Adrenal gland (tissue), 12 donors: ENCODE data around the gene TRIM40. TPM values are rescaled to one million over a fixed set of nuclear protein-coding genes. Genes with fewer than 3 reads are reported as not detected.

Experiments
- DNase-seq, 7 donors: peaks; one replicate each; pipeline ENCODE4 v3.0.0-alpha.2; 2019 to 2020
- H3K27ac ChIP-seq, 5 donors: fragments of 200-600 bp; sonication (generic) in 4 of 5; 1 replicate in 3 of 5; 2 replicates in 2 of 5; pipeline versions ENCODE4 v1.5.1 to v1.8.0; 2016 to 2020; ENCODE audit warnings: mild to moderate bottlenecking in 1 of 5
- H3K27me3 ChIP-seq: fragments of 200-600 bp; 2 replicates; pipeline ENCODE4 v1.8.0; 2021
- H3K36me3 ChIP-seq, 2 donors: fragments of 200-600 bp; replicated peaks in 1 of 2; 1 replicate in 1 of 2; 2 replicates in 1 of 2; pipeline versions ENCODE4 v1.5.1 to v1.8.0; 2018 to 2022
- H3K4me1 ChIP-seq, 2 donors: fragments of 200-600 bp; replicated peaks in 1 of 2; 1 replicate in 1 of 2; 2 replicates in 1 of 2; pipeline versions ENCODE4 v1.5.1 to v1.8.0; 2018 to 2021
- H3K4me3 ChIP-seq, 4 donors: fragments of 200-600 bp; sonication (generic) in 3 of 4; one replicate each; pipeline ENCODE4 v1.5.1; 2016 to 2018
- H3K9me3 ChIP-seq, 3 donors: fragments of 200-600 bp; sonication (generic) in 1 of 3; replicated peaks in 1 of 3; 1 replicate in 2 of 3; 2 replicates in 1 of 3; pipeline versions ENCODE4 v1.5.1 to v1.8.0; 2016 to 2021
- CTCF ChIP-seq, 6 experiments: fragments of 450-650 bp in 4 of 6; fragments of 200-600 bp in 2 of 6; sonication (generic) in 1 of 6; IDR thresholded peaks; 1 replicate in 5 of 6; 2 replicates in 1 of 6; pipeline versions ENCODE4 v1.5.1 to v1.8.0; 2016 to 2021; ENCODE audit warnings: antibody characterized with exemption in 6 of 6, mild to moderate bottlenecking in 2 of 6, moderate library complexity in 1 of 6
- POLR2A ChIP-seq, 2 donors: fragments of 450-650 bp; IDR thresholded peaks; one replicate each; pipeline ENCODE4 v1.6.1; 2017; ENCODE audit warnings: antibody characterized with exemption in 2 of 2, mild to moderate bottlenecking in 2 of 2, moderate library complexity in 1 of 2
- WGBS, 4 donors: extraction: QIAGEN DNeasy Blood & Tissue Kit in 2 of 4; methylation state at CpG; one replicate each; pipeline versions ENCODE4 v1.1.5 to v1.1.7; 2013 to 2017; 5-methylcytosine and 5-hydroxymethylcytosine counted together
- intact Hi-C, 2 donors: fragments of 100-400 bp; cut with DNase I; formaldehyde crosslinking; loops; one replicate each; pipeline versions ENCODE4 v1.14.1 to v1.15.0; 2022 to 2023
- polyA plus RNA-seq, 3 donors: library from polyadenylated mRNA; stranded (reverse); fragments of 200-250 nt in 2 of 3; fragments of 350-450 nt in 1 of 3; fragmentation: Illumina TruSeq in 1 of 3; extraction: RNeasy Lipid Tissue Mini Kit (QIAGEN cat#74804) in 1 of 3; gene quantifications; one replicate each; pipeline ENCODE4 v1.2.3, GENCODE V29; 2013 to 2014
- total RNA-seq, 9 donors: library from RNA; depleted of rRNA in 4 of 9; stranded (reverse); fragments of >200 nt in 4 of 9; fragments of 120-200 nt in 1 of 9; fragmentation: NEBNext Ultra II Directional in 1 of 9; extraction: Animal tissue kit (Norgen Biotek cat#: 25700) in 1 of 9; gene quantifications; one replicate each; pipeline versions ENCODE4 v1.1.0 to v1.2.4, GENCODE V29; 2013 to 2023
- donor health status: healthy with polysubstance abuse.
- donor health status: Bipolar disorder and iron deficiency.
- donor health status: DM: yes; HTN: yes; CAD: no.
- donor health status: DM: no; HTN: no; CAD: no.
- donor health status: DM: no; HTN: no; CAD: no.
- donor health status: DM: yes; HTN: yes; CAD: no.

Gene TRIM40
- total and polyA plus RNA-seq, 12 donors = 0.11 to 0.16 TPM; not detected in 10

- whole genome bisulfite sequencing, 4 donors = 65 to 76% (median 68%) methylated on average over 5 of the region's 5 CpGs
- H3K4me1 ChIP-seq = peaks cover 21% of the 10 kb centered on the region in 2 donors
- H3K36me3 ChIP-seq = no peaks in the 10 kb centered on the region
- DNase-seq = peak in 2 of 7 donors; percentile 49 to 73
- H3K27me3 ChIP-seq = no peaks in the 10 kb centered on the region
- peak overlapping the region in 1 of 5 donors; percentile 89 for H3K27ac ChIP-seq
- no peak overlapping the region for H3K4me3 ChIP-seq
- no peaks in the 10 kb centered on the region for H3K9me3 ChIP-seq
- TF ChIP-seq POLR2A (IDR thresholded peaks at IDR 0.05) (peak in 1 of 2 donors; percentile 30), CTCF (IDR thresholded peaks at IDR 0.05) (no peak)
- intact Hi-C loops = no loop called here
Observed at GRCh38 chr6:30093951-30094661, 41.8 kb upstream of the TRIM40 start.

DNA sequence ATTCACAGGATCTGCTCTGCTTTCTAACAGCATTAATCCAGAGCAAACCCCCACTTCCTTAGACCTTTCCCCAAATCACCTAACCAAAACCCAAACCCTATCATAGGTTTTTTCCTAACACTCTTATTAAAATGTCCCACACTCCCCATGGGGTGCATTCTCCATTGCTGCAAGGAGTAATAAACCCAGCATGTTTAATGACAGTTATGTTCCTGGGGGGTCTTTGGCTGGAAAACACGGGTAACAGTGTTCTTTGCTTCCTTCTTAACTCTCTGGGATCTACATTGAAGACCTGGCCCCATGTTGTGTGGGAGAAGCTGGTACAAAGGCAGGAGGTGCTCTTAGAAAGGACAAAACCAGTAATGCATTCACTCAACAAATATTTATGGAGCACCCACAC is 39.1 kb upstream of the TRIM40 start:
- Histone ChIP-seq H3K36me3 (no peaks in the 10 kb centered on the region), H3K9me3 (no peaks in the 10 kb centered on the region), H3K27ac (peak overlapping the region in 1 of 5 donors; percentile 89), H3K4me3 (no peak overlapping the region), H3K27me3 (no peaks in the 10 kb centered on the region), H3K4me1 (peaks cover 29 to 31% of the 10 kb centered on the region in 2 donors)
- no peak for TF ChIP-seq POLR2A (IDR thresholded peaks at IDR 0.05)
- TF ChIP-seq CTCF (IDR thresholded peaks at IDR 0.05) = no peak
- no peak for DNase-seq
- intact Hi-C loops = no loop called here
- 54 to 74% (median 65%) methylated on average over 1 of the region's 1 CpG for whole genome bisulfite sequencing, 4 donors

GRCh38 chr6:30097902-30098768 is 37.8 kb upstream of the TRIM40 start:
- TF ChIP-seq CTCF (IDR thresholded peaks at IDR 0.05) (no peak), POLR2A (IDR thresholded peaks at IDR 0.05) (no peak)
- peak in 1 of 7 donors; percentile 9 for DNase-seq
- H3K27ac ChIP-seq = no peak overlapping the region
- peaks cover 29 to 35% of the 10 kb centered on the region in 2 donors for H3K4me1 ChIP-seq
- intact Hi-C loops = no loop called here
- no peak overlapping the region for H3K4me3 ChIP-seq
- no peaks in the 10 kb centered on the region for H3K36me3 ChIP-seq
- no peaks in the 10 kb centered on the region for H3K9me3 ChIP-seq
- WGBS, 4 donors = 62 to 75% (median 71%) methylated on average over 4 of the region's 4 CpGs
- H3K27me3 ChIP-seq = no peaks in the 10 kb centered on the region

DNA sequence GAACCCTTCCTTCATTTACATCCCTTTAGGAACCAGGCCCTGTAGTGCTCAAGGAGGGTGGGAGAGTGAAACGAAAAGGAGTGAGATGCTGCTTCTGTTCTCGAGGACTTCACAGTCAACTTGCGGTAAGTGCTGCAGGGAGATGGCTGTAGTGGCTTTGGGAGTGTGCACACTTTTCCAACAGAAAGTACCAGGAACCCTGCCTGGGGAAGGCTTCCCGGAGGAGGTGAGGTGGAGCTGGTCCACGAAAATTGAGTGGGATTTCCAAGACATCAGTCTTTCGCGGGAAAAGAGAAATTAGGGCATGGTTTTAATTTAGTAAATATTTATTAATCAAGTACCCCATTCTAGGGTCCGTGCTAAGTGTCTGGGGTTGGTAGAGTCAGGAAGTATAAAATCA is 35.8 kb upstream of the TRIM40 start:
- Histone ChIP-seq H3K27me3 (no peaks in the 10 kb centered on the region), H3K4me3 (peak overlapping the region in 1 of 4 donors; percentile 48), H3K9me3 (no peaks in the 10 kb centered on the region), H3K4me1 (peaks cover 24 to 31% of the 10 kb centered on the region in 2 donors), H3K27ac (peak overlapping the region in 2 of 5 donors; percentile 6 to 81), H3K36me3 (no peaks in the 10 kb centered on the region)
- 47 to 60% (median 52%) methylated on average over 8 of the region's 8 CpGs for WGBS, 4 donors
- intact Hi-C loops = no loop called here
- no peak for TF ChIP-seq CTCF (IDR thresholded peaks at IDR 0.05)
- TF ChIP-seq POLR2A (IDR thresholded peaks at IDR 0.05) = no peak
- no peak for DNase-seq
